Thyroid gland (tissue), 4 donors: Measurements from ENCODE around the gene TSSK1B.

ENCODE experiments used
- CTCF ChIP-seq, 6 experiments: fragments of 200-600 bp in 3 of 6; fragments of 450-650 bp in 3 of 6; sonication (generic) in 3 of 6; IDR thresholded peaks; one replicate each; pipeline ENCODE4 v1.5.1; 2016 to 2019; ENCODE audit warnings: antibody characterized with exemption in 6 of 6, mild to moderate bottlenecking in 2 of 6, inconsistent platforms in 1 of 6, moderate library complexity in 1 of 6
- POLR2A ChIP-seq, 2 donors: fragments of 450-650 bp; IDR thresholded peaks; one replicate each; pipeline ENCODE4 v1.6.1; 2017; ENCODE audit warnings: antibody characterized with exemption in 2 of 2, mild to moderate bottlenecking in 2 of 2, moderate library complexity in 1 of 2

GRCh38 chr5:113463032-113463431 lies 28.2 kb upstream of the TSSK1B start:
- TF ChIP-seq POLR2A (IDR thresholded peaks at IDR 0.05) (no peak), CTCF (IDR thresholded peaks at IDR 0.05) (no peak)
